Progenitor cell of endocrine pancreas (in vitro differentiated cells): Measurements from ENCODE around the gene TMEM218. TPM values are rescaled to one million over a fixed set of nuclear protein-coding genes. Genes with fewer than 3 reads are reported as not detected.

Source experiments
- DNase-seq: peaks from one replicate; pipeline ENCODE4 v3.0.0; 2021; ENCODE audit warnings: low spot score; ENCODE audit not compliant: unreplicated experiment
- H3K27ac Mint-ChIP-seq: 2 replicates; pipeline ENCODE4 v1.8.0; 2021; ENCODE audit warnings: mild to moderate bottlenecking, moderate library complexity, mixed read lengths
- H3K27me3 Mint-ChIP-seq: 2 replicates; pipeline ENCODE4 v1.8.0; 2021; ENCODE audit warnings: mixed read lengths
- H3K36me3 Mint-ChIP-seq: 2 replicates; pipeline ENCODE4 v1.8.0; 2022; ENCODE audit warnings: mixed read lengths; ENCODE audit not compliant: insufficient read depth
- H3K4me1 Mint-ChIP-seq: 2 replicates; pipeline ENCODE4 v1.8.0; 2021; ENCODE audit warnings: low read depth, mixed read lengths
- H3K4me3 Mint-ChIP-seq: 2 replicates; pipeline ENCODE4 v1.8.0; 2021; ENCODE audit warnings: low read depth, mild to moderate bottlenecking, moderate library complexity, mixed read lengths
- H3K9me3 Mint-ChIP-seq: 2 replicates; pipeline ENCODE4 v1.8.0; 2021; ENCODE audit warnings: low read depth, mixed read lengths
- total RNA-seq: library from RNA; stranded (reverse); gene quantifications from 2 replicates; pipeline ENCODE4 v1.2.1, GENCODE V29; 2021
- TF ChIP-seq, protein P1 (sequence below): fragments of 200-600 bp; sonication (generic); IDR thresholded peaks from one replicate; pipeline ENCODE4 v1.5.0; 2021; ENCODE audit warnings: antibody characterized with exemption, mild to moderate bottlenecking; ENCODE audit not compliant: unreplicated experiment

The TMEM218 gene
- total RNA-seq, 1 donor from 2014 or later, result 18.1 TPM

DNA sequence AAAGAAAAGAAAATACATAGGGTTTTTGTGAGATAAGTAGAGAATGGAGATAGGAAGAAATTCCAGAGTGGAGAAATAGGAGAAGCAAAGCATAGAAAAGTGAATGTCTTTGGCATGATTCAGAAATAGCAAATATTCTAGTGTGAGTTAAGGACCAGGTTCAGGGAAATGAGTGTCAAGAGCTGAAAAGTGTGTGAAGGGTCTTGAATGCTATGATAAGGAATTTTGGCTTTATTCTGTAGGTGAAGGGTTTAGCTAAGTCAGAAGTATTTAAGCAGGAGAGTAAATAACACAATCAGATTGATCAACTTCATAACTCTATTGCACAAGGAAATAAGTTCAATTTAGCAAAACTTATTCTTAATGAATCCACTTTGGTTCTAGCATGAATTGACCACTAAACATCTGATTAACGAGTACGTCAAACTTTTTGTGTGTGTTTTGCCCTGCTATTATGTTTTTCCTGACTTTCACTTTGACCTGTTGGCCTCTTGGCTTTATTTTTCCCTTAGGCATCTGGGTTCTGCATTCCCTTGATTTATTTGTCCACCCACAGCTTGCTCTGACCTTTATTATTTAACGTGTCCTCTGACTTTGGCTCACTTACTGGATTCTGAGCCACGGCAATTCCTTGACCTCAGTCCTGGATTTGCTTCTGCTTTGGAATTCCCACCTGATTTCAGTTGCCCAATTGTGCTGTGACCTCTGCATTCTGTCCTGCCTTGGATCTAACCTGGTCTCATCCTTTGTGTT is 11.9 kb upstream of the TMEM218 start:
- no peak overlapping the region for H3K4me3 Mint-ChIP-seq
- peaks cover 12% of the 10 kb centered on the region for H3K4me1 Mint-ChIP-seq
- no peaks in the 10 kb centered on the region for H3K36me3 Mint-ChIP-seq
- H3K27ac Mint-ChIP-seq, result peak overlapping the region; percentile 56
- H3K9me3 Mint-ChIP-seq, result no peaks in the 10 kb centered on the region
- TF ChIP-seq, protein P1, sequence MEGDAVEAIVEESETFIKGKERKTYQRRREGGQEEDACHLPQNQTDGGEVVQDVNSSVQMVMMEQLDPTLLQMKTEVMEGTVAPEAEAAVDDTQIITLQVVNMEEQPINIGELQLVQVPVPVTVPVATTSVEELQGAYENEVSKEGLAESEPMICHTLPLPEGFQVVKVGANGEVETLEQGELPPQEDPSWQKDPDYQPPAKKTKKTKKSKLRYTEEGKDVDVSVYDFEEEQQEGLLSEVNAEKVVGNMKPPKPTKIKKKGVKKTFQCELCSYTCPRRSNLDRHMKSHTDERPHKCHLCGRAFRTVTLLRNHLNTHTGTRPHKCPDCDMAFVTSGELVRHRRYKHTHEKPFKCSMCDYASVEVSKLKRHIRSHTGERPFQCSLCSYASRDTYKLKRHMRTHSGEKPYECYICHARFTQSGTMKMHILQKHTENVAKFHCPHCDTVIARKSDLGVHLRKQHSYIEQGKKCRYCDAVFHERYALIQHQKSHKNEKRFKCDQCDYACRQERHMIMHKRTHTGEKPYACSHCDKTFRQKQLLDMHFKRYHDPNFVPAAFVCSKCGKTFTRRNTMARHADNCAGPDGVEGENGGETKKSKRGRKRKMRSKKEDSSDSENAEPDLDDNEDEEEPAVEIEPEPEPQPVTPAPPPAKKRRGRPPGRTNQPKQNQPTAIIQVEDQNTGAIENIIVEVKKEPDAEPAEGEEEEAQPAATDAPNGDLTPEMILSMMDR, result no peak
- no peak for DNase-seq
- H3K27me3 Mint-ChIP-seq, result peaks cover 13% of the 10 kb centered on the region

GRCh38 chr11:125117429-125117828 is 6.0 kb upstream of the TMEM218 start:
- DNase-seq, result no peak
- Mint-ChIP-seq H3K27me3 (peaks cover 16% of the 10 kb centered on the region), H3K9me3 (peaks cover 6% of the 10 kb centered on the region), H3K4me3 (no peak overlapping the region), H3K4me1 (peaks cover 4% of the 10 kb centered on the region), H3K36me3 (no peaks in the 10 kb centered on the region), H3K27ac (peak overlapping the region; percentile 11)
- TF ChIP-seq, protein P1, result no peak

- H3K27me3 Mint-ChIP-seq, result peaks cover 16% of the 10 kb centered on the region
- H3K9me3 Mint-ChIP-seq, result peaks cover 12% of the 10 kb centered on the region
- peaks cover 15% of the 10 kb centered on the region for H3K4me1 Mint-ChIP-seq
- no peak for DNase-seq
- no peak overlapping the region for H3K27ac Mint-ChIP-seq
- TF ChIP-seq, protein P1, result no peak
- H3K36me3 Mint-ChIP-seq, result no peaks in the 10 kb centered on the region
- no peak overlapping the region for H3K4me3 Mint-ChIP-seq
Observed at GRCh38 chr11:125114518-125114917, 3.1 kb upstream of the TMEM218 start.

GRCh38 chr11:125112208-125112604 is 780 bp upstream of the TMEM218 start:
- no peak overlapping the region for H3K27ac Mint-ChIP-seq

GRCh38 chr11:125111001-125111342 is 454 bp downstream of the TMEM218 start:
- H3K9me3 Mint-ChIP-seq, result peaks cover 16% of the 10 kb centered on the region

More at GRCh38 chr11:125112208-125112604, 780 bp upstream of the TMEM218 start:
- Mint-ChIP-seq H3K36me3 (no peaks in the 10 kb centered on the region), H3K9me3 (peaks cover 12% of the 10 kb centered on the region), H3K4me3 (peak overlapping the region; percentile 97), H3K27me3 (peaks cover 12% of the 10 kb centered on the region), H3K4me1 (peaks cover 10% of the 10 kb centered on the region)
- DNase-seq, result no peak
- TF ChIP-seq, protein P1, result no peak

More at GRCh38 chr11:125111001-125111342, 454 bp downstream of the TMEM218 start:
- Mint-ChIP-seq H3K27ac (peak overlapping the region; percentile 95), H3K4me3 (peak overlapping the region; percentile 97), H3K27me3 (peaks cover 12% of the 10 kb centered on the region), H3K36me3 (peaks cover 1% of the 10 kb centered on the region), H3K4me1 (peaks cover 10% of the 10 kb centered on the region)
- DNase-seq, result no peak
- TF ChIP-seq, protein P1, result no peak
